GM18502 (cell line): Measurements from ENCODE around the gene SNRPA1.
A peak's percentile ranks its signal among the peaks of the same experiment; 100 is the strongest.
"Not testable (repeated sequence)": the region's sequence is repeated elsewhere in the genome, so short reads cannot be mapped to it uniquely, and the experiment has no call there.

ENCODE experiments used
- ATAC-seq: cut with Tn5 transposase; IDR thresholded peaks from one replicate; pipeline ENCODE4 v1.9.1; 2021; ENCODE audit warnings: mild to moderate bottlenecking; ENCODE audit not compliant: unreplicated experiment, poor library complexity

SNRPA1 gene

GRCh38 chr15:101296418-101297405 lies 1.7 kb upstream of the SNRPA1 start:
- ATAC-seq, result no peak

GRCh38 chr15:101295607-101296161 lies 636 bp upstream of the SNRPA1 start:
- no peak for ATAC-seq

GRCh38 chr15:101293122-101293521 lies 1.9 kb downstream of the SNRPA1 start:
- ATAC-seq, result no peak

DNA sequence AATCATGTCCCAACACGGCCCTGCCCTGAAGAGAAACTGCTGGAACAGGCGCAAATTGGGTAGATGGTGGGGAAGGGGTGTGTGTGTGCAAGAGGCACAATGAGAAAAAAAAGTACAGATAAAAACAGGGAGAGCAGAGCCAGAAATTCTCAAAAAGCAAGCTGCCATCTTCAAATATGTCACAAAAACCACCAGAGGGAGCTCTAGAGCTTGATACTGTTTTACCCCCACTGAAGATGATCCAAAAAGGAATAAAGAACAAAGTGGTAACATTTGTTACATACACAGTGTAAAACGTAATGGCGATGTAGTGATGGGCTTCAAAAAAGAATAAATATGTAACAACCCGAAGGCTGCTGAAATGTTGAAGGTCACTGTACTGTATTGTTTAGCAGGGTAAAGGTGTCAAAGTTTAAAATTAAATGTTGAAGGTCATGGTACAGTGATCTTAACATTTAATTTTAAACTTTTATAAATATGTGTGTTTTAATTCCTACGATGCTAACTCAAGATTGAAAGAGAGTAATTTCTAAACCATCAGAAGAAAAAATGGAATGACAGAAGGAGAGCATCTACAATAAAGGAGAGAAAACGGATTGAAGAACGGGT lies 6.0 kb downstream of the SNRPA1 start:
- ATAC-seq, result no peak

- not testable (repeated sequence) for ATAC-seq
These were observed 7.7 kb downstream of the SNRPA1 start for GRCh38 chr15:101287342-101287741.

- ATAC-seq, result no peak
These were observed 8.5 kb downstream of the SNRPA1 start for GRCh38 chr15:101286471-101287114.

- ATAC-seq, result no peak
These were observed 11.1 kb downstream of the SNRPA1 start for GRCh38 chr15:101283931-101284330.

GRCh38 chr15:101280007-101280406 lies 15.0 kb downstream of the SNRPA1 start:
- ATAC-seq, result no peak

DNA sequence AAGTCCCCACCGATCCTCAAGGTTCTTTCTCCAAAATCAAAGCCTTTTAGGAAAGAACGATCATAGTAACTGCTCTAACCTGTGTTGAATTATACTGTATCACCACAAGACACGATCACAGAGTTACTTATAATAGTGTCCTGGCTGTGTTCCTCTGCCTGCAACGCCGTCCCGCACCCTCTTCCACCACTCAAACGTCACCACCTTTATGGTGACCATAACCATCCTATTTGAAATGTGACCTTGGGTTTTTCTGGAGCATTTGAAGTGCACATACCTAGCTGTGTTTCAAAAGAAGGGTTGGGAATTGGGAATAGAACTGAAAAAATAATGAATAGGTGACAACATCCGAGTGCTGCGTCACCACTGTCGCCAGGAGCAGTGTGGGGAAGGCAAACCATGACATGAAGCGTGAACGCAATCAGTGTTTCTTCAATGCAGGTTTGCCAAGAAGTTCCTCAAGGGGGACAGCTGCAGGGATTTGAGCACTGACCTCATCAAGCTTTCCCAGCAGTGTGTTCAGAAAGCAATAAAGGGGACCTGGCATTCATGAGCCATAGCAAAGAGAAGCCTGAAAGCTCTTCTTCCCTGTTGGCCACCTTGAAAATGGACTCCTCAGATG lies 17.0 kb downstream of the SNRPA1 start:
- no peak for ATAC-seq

- ATAC-seq, result peak; percentile 90
These were observed 17.8 kb downstream of the SNRPA1 start, which contains the start of gene SELENOS for GRCh38 chr15:101277038-101277822. TSS of gene SELENOS (minus strand) at chr15:101277485. CDS start at chr15:101277417, 68 bp downstream.

- ATAC-seq, result peak; percentile 6
These were observed 18.5 kb downstream of the SNRPA1 start for GRCh38 chr15:101276501-101277037.

GRCh38 chr15:101275018-101275417 lies 20.0 kb downstream of the SNRPA1 start:
- no peak for ATAC-seq

GRCh38 chr15:101273534-101273933 lies 21.5 kb downstream of the SNRPA1 start:
- ATAC-seq, result no peak

DNA sequence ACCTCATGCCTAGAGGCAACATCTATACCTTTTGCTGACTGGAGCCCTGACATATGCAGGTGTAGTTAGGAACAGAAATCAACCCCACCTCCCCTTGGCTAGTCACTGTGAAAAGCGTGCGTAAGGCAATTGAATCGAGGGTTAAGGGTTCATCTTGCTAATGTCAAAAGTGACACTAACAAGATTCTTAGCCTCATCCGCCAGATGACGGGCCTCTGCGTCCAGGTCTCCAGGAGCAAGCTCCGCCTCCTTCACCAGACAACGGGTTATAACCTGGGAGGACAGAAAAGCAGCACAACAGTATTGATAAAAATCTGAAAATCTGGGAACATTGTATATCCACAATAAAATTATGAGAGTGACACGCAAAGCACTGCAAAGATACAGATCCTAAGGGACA lies 22.5 kb downstream of the SNRPA1 start:
- no peak for ATAC-seq

- no peak for ATAC-seq
These were observed 25.4 kb downstream of the SNRPA1 start for GRCh38 chr15:101269479-101270223.

DNA sequence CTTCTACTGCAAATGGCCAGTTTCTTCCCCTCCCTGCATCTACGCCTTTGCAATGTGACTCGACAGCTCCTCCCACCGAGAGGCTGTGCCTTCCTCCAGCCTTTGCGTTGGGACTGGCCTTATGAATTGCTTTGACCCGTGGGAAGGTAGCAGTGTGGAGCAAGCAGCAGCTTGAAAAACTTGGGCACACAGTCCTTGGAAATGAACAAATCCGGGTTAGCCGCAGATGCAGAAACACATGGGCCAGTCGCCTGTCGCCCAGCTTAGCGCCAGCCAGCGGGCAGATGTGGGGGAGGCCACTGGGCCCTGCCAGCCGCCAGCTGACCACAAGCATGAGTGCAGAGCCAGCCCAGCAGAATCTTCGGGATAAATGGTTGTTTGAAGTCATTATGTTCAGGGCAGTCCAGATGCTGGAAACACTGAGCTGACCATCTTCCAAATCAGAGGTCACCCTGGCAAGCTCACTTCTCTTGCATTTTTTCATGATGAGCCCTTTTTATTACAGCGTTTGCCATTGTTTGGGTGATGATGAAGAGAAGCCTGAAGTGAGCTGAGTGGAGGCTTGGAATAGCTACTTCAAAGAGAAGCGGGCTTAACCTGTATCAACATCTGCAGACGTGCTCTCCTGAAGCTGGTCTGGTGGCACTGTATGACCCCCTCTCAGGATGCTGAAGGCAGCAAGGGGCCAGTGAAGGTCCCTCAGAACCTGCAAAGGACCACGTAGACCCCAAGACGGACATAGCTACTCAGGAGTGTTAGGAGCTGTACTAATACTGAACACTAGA lies 27.5 kb downstream of the SNRPA1 start:
- no peak for ATAC-seq

GRCh38 chr15:101266787-101267186 lies 28.3 kb downstream of the SNRPA1 start:
- no peak for ATAC-seq

DNA sequence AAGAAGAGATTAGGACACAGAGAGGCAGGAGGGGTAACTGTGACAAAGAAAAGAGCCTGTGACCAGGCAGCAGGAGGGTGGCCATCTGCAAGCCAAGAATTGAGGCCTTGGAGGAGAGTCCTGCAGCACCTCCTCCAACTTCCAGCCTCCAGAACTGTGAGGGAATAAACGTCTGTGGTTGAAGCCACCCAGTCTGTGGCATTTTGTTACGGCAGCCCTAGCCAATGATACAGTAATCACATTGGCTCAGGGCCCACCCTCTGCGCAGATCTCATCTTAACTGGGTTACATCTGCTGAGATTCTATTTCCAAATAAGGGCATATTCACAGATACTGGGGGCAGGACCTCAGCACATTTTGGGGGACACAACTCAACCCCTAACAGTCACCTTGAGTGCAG lies 29.0 kb downstream of the SNRPA1 start:
- ATAC-seq, result no peak
